Ureter (tissue), 1 donor: ENCODE results near the gene FAM228B. TPM values are rescaled to one million over a fixed set of nuclear protein-coding genes. Genes with fewer than 3 reads are reported as not detected.

ENCODE experiments used
- DNase-seq: peaks from one replicate; pipeline ENCODE4 v3.0.0-alpha.2; 2020; ENCODE audit warnings: low spot score
- total RNA-seq: library from RNA; stranded (reverse); gene quantifications from one replicate; pipeline ENCODE4 v1.2.4, GENCODE V29; 2023
- donor health status: DM: yes; HTN: yes; CAD: no.

Gene FAM228B
- total RNA-seq, 1 donor from 2014 or later, result 47.8 TPM

DNA sequence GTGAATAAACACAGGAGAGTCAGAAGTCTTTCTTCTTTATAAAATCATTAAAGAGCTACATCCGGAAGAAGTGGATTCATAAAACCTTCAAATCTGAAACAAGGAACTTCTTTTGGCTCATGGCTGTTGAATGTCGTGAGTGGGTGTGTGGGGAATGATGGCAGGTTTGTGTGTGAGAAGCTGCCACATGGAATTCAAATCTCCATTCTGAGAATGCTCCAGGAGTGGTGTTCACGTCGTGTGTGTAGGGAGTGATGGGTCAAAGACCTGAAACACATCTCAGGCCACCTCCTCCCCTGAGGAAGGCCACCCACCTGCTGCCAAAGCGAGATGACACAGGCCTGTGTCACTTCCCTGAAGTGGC is 80.5 kb downstream of the FAM228B start:
- DNase-seq, result no peak

DNA sequence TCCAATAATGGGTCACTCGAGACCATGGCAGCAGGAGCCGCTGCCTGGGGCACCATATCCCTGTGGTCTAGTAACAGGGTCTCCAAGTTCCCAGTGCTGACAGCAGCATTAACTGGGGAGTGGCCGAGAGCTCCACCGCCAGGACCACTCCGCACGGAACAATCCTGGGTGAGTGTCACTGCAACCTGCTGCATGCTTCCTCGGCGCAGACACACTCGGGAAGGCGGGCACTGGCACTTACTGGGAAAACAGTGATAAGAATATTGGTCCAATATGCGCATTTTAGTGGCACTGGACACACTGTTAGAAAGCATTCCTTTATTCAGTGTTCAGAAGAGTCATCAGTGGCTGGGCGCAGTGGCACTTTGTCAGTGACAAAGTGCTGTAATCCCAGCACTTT is 81.2 kb downstream of the FAM228B start:
- no peak for DNase-seq

DNA sequence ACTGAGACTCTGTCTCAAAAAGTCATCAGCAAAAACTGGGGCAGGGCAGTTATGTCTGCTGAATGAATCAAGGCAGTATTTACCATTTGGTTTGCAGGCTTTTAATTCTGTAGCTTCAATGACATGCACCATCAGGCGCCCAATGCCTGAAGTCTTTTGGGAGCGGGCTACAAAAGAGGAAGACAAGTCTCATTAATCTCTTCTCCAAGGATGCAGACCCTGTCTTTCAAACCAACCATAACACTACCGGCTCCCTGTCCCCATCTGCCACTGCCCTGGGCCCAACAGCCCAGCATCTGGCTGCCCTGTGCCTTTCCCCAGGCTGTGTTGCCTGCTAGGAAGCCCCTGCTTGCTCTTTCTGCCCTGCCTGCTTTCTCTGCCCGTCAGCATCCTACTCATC is 81.9 kb downstream of the FAM228B start:
- no peak for DNase-seq

DNA sequence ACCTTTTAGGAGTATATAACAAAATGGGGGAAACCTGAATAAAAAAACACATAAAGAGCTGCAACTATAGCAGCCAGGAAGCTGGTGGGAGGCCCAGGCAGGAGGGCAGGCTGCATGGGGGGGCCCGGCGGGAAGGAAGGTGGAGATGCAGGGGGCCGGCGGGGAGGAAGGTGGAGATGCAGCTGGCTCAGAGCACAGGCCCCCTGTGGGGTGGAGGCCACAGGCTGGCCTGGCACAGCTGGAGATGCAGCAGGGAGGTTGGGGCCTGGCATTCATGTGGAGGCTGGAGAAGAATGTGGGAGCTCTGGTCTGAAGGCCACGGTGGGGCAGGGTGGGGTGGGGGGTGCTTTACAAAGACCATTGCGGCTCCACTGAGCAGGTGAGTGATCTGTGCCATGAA is 83.0 kb downstream of the FAM228B start:
- no peak for DNase-seq

DNA sequence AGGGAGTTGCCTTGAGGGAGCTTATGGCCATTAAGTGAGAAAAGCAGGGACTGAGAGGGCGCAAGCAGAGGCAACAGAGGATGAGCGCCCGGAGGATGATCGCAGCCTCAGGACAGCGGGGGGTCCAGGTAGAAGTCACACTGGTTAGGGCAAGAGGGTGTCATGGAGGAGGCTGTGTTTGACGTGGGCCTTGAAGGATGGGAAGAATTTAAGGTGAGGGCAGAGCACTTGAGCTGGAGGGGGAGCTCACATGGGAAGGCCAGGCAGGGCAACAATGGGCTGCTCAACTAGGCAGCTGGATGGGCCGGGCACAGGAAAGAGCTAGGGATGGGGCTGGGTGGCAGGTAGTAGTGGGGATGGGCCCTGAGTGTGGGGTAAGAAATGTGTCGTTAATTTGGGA is 83.4 kb downstream of the FAM228B start:
- DNase-seq, result no peak

DNA sequence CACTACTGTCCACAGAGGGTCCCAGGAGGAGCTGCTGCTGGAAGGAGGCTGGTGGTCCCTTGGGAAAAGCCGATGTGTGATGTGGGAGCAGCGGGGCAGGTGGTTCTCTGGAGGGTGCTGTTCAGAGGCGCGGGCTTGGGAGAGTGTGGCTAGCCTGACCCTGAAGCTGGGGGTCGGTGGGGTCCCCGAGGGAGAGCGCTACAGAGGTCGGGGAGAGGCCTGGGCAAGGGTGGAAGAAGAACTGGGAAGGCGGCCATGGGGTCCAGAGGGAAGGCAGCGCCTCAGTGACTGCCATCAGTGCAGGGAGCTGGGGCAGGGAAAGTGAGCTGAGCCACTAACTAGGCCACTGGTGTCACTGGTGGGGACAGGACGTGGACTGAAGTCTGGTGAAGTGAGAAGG is 84.1 kb downstream of the FAM228B start:
- DNase-seq, result no peak

DNA sequence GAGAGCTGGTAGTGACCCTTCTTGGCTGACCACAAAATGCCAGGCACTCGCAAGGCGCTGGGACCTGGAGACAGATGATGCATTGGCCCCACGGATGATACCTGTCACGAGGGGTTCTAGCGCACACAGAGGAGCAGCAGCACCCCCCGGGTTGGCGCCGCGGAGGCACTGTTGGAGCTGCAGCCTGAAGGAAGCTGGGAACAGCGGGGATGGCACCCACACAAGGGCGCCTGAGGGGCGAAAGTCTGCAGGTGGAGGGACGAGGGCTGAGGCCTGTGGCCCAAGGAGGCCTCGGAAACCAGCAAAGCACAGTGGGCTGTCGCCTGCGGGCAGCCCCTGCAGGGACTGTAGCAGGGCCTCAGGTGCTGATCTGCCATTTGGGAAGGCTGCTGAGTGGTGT is 85.2 kb downstream of the FAM228B start:
- no peak for DNase-seq

DNA sequence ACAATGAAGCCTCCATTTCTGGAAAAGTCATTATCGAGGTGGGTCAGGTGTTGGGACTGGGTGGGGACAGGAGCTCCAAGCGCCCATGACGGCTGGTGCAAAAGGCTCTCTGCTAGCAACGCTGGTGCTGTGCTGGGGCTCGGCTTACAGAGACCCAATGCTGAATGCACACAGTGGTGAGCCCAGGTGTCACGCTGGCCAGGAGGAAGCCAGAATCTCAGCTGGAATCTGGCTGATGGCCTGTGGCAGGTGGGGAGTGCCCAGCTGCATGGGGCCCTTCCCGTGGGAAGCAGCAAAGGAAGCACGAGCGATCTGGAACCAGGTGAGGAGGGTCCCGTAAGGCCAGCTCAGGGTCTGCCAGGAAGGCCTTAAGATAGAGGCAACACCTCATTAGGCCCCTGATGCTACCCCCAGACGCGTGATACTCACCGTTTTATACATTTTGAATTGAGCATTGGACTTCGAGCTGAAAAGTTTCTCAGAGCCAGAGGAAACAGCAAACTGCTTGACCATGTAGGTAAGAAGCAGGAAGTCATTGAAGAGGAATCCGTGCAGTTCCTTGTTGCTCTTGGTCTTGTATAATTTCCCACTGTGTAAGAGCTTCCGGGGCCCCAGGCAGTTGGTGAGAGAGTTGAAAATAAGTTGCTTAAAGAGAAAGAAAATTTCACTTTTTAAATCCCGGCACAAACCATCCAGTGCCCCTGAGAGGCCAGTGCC is 86.3 kb downstream of the FAM228B start:
- no peak for DNase-seq

DNA sequence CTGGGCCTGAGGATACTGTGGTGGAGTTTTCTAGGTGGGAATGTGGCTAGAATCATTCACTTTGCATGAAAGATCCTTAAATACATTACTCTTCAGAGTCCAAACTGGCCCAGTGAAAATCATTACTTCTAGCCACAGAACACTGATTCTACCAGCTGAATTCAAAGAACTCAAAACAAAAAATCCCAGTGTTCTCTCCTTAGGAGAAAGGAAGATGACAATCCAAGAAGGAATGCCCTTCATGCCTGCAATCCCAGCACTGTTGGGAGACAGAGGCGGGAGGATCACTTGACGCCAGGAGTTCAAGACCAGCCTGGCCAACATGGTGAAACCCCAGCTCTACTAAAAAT is 86.8 kb downstream of the FAM228B start:
- no peak for DNase-seq

DNA sequence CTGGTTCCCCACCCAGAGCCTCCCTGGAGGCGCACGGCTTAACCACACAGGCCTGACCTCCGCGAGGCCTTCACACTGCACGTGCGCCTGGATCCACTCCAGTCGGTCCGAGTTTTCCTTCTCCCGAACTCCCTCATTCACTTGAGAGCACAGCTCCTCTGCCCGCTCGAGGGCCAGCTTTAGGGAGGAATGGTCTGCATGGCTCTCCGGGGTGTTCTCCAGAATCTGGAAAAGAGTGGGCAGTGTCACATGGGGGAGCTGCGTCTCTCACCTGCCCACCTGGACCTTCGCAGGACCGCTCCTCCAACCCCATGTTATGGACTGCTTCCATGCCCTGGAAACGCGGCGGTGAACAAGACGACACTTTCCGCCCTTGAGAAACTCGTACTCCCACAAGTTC is 87.5 kb downstream of the FAM228B start:
- no peak for DNase-seq

DNA sequence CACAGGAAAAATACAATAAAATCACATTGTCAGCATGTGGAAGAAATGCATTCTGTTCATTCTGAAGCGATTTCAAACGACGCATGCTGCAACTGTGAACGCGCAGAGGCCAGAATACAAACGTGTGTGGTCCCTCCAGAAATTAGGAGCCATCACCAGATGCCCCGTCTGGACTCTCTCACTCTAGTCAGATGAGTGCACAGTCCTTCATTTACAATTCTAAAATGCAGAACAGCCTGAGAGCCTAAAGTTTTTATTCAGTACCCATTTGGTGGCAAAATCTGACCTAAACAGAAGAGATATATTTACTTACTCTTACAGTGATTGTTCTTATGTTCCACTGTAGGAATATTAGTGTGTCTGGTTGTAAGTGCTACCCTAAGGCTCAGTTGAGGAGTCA is 88.1 kb downstream of the FAM228B start:
- no peak for DNase-seq

DNA sequence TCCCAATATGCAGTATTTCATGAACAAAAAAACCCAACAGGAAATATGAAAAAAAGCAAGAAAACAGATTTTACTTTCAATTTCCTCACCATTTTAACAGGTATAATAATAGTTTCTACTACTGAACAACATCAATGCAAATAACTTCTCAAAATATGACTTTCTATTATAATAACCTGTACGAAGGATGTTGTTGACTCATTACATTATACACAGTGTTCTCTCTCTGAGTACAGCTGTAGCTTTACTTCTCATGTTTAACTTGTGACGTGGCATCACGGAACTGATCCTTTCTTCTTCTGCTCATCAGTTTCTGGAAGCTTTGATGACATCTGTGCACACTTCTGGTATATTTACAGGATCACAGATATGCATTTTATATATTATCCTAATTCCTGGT is 91.6 kb downstream of the FAM228B start:
- no peak for DNase-seq

Other genes starting within 250 kb of the FAM228B start
- 48.4 TPM for gene ATAD2B, start 196.3 kb upstream of the FAM228B start, total RNA-seq
- 17.0 TPM for gene UBXN2A, start 183.0 kb upstream of the FAM228B start, total RNA-seq
- 1.8 TPM for gene MFSD2B, start 113.4 kb upstream of the FAM228B start, total RNA-seq
- gene WDCP, start 76.1 kb upstream of the FAM228B start, total RNA-seq, result 13.6 TPM
- 4.1 TPM for gene FKBP1B, start 73.7 kb upstream of the FAM228B start, total RNA-seq
- 70.5 TPM for gene SF3B6, start 47.1 kb upstream of the FAM228B start, total RNA-seq
- gene TP53I3, start 38.6 kb upstream of the FAM228B start, total RNA-seq, result 30.5 TPM
- 1.2 TPM for gene PFN4, start 135 bp upstream of the FAM228B start, total RNA-seq
- gene FAM228A, start 51.6 kb downstream of the FAM228B start, total RNA-seq, result 1.2 TPM
- 61.2 TPM for gene ITSN2, start 237.1 kb downstream of the FAM228B start, total RNA-seq